KMS-11 (cell line): Measurements from ENCODE around the gene SUPT3H.

Experiments used
- H2AFZ ChIP-seq: fragments of 200-600 bp; sonication (generic); 2 replicates; pipeline ENCODE4 v1.6.1; 2016; ENCODE audit warnings: antibody characterized with exemption, mixed run types, low read depth
- H3K27ac ChIP-seq: fragments of 200-600 bp; sonication (generic); 2 replicates; pipeline ENCODE4 v1.6.1; 2016; ENCODE audit warnings: mild to moderate bottlenecking, mixed run types
- H3K27me3 ChIP-seq: fragments of 200-600 bp; sonication (generic); 2 replicates; pipeline ENCODE4 v1.6.1; 2017; ENCODE audit warnings: mild to moderate bottlenecking, low read depth, mixed run types, moderate library complexity; ENCODE audit not compliant: insufficient read depth
- H3K36me3 ChIP-seq: fragments of 200-600 bp; sonication (generic); 2 replicates; pipeline ENCODE4 v1.6.1; 2017; ENCODE audit warnings: mild to moderate bottlenecking, mixed run types; ENCODE audit not compliant: insufficient read depth
- H3K4me1 ChIP-seq: fragments of 200-600 bp; sonication (generic); 2 replicates; pipeline ENCODE4 v1.6.1; 2016; ENCODE audit warnings: mild to moderate bottlenecking, low read depth, mixed run types; ENCODE audit not compliant: poor library complexity, severe bottlenecking
- H3K4me2 ChIP-seq: fragments of 200-600 bp; sonication (generic); 2 replicates; pipeline ENCODE4 v1.7.0; 2016; ENCODE audit warnings: mild to moderate bottlenecking, mixed run types
- H3K4me3 ChIP-seq: fragments of 200-600 bp; sonication (generic); IDR thresholded peaks from 2 replicates; pipeline ENCODE4 v1.6.1; 2017; ENCODE audit warnings: low read depth, low read length, mixed read lengths; ENCODE audit not compliant: insufficient read depth
- H3K79me2 ChIP-seq: fragments of 200-600 bp; sonication (generic); 2 replicates; pipeline ENCODE4 v1.6.1; 2016; ENCODE audit warnings: low read depth, mixed run types; ENCODE audit not compliant: insufficient read depth
- H3K9ac ChIP-seq: fragments of 200-600 bp; sonication (generic); 2 replicates; pipeline ENCODE4 v1.6.1; 2016; ENCODE audit warnings: mild to moderate bottlenecking, mixed run types
- H4K20me1 ChIP-seq: fragments of 200-600 bp; sonication (generic); 2 replicates; pipeline ENCODE4 v1.6.1; 2016; ENCODE audit warnings: mild to moderate bottlenecking, mixed run types; ENCODE audit not compliant: insufficient read depth
- CTCF ChIP-seq: fragments of 200-600 bp; sonication (generic); conservative IDR thresholded peaks from 2 replicates; pipeline ENCODE4 v1.6.1; 2017; ENCODE audit warnings: low read depth, mild to moderate bottlenecking, antibody characterized with exemption, low read length, moderate library complexity, mixed read lengths

SUPT3H gene

GRCh38 chr6:44805238-44805846 is 572.4 kb downstream of the SUPT3H start:
- Histone ChIP-seq H3K79me2 (no peaks in the 10 kb centered on the region), H3K27ac (no peak overlapping the region), H3K36me3 (no peaks in the 10 kb centered on the region), H3K4me3 (no peak overlapping the region), H3K4me2 (no peak overlapping the region), H4K20me1 (no peaks in the 10 kb centered on the region), H2AFZ (no peak overlapping the region), H3K4me1 (no peaks in the 10 kb centered on the region), H3K27me3 (no peaks in the 10 kb centered on the region), H3K9ac (no peak overlapping the region)
- TF ChIP-seq CTCF, result no peak

- H3K36me3 ChIP-seq, result no peaks in the 10 kb centered on the region
- no peaks in the 10 kb centered on the region for H3K79me2 ChIP-seq
- H2AFZ ChIP-seq, result no peak overlapping the region
- no peak overlapping the region for H3K27ac ChIP-seq
- no peaks in the 10 kb centered on the region for H3K4me1 ChIP-seq
- H3K9ac ChIP-seq, result no peak overlapping the region
- no peaks in the 10 kb centered on the region for H4K20me1 ChIP-seq
- TF ChIP-seq CTCF, result no peak
- no peak overlapping the region for H3K4me2 ChIP-seq
- H3K4me3 ChIP-seq, result no peak overlapping the region
- no peaks in the 10 kb centered on the region for H3K27me3 ChIP-seq
Measured at GRCh38 chr6:44804546-44805159, 573.1 kb downstream of the SUPT3H start.

GRCh38 chr6:44804016-44804415 is 573.7 kb downstream of the SUPT3H start:
- no peaks in the 10 kb centered on the region for H3K36me3 ChIP-seq
- no peak overlapping the region for H3K9ac ChIP-seq
- no peaks in the 10 kb centered on the region for H3K79me2 ChIP-seq
- no peak overlapping the region for H3K4me2 ChIP-seq
- H4K20me1 ChIP-seq, result no peaks in the 10 kb centered on the region
- TF ChIP-seq CTCF, result no peak
- H3K4me3 ChIP-seq, result no peak overlapping the region
- H3K27ac ChIP-seq, result no peak overlapping the region
- H3K27me3 ChIP-seq, result no peaks in the 10 kb centered on the region
- H2AFZ ChIP-seq, result no peak overlapping the region
- no peaks in the 10 kb centered on the region for H3K4me1 ChIP-seq

GRCh38 chr6:44800784-44801592 is 576.7 kb downstream of the SUPT3H start:
- Histone ChIP-seq H3K4me2 (no peak overlapping the region), H3K36me3 (no peaks in the 10 kb centered on the region), H3K4me1 (no peaks in the 10 kb centered on the region), H2AFZ (no peak overlapping the region), H3K79me2 (no peaks in the 10 kb centered on the region), H3K4me3 (no peak overlapping the region), H4K20me1 (no peaks in the 10 kb centered on the region), H3K9ac (no peak overlapping the region), H3K27me3 (no peaks in the 10 kb centered on the region), H3K27ac (no peak overlapping the region)
- no peak for TF ChIP-seq CTCF
